Peyer's patch (tissue), 4 donors: Measurements from ENCODE around the gene MAPT.

ENCODE experiments used
- POLR2A ChIP-seq, 2 donors: fragments of 450-650 bp; IDR thresholded peaks; one replicate each; pipeline ENCODE4 v1.5.1; 2017; ENCODE audit warnings: antibody characterized with exemption in 2 of 2, mild to moderate bottlenecking in 2 of 2, moderate library complexity in 2 of 2
- TF ChIP-seq, protein P1 (sequence below), 6 experiments: fragments of 450-650 bp in 4 of 6; fragments of 200-600 bp in 2 of 6; sonication (generic) in 1 of 6; IDR thresholded peaks; one replicate each; pipeline ENCODE4 v1.5.1; 2017 to 2019; ENCODE audit warnings: antibody characterized with exemption in 6 of 6, mild to moderate bottlenecking in 3 of 6, moderate library complexity in 1 of 6

DNA sequence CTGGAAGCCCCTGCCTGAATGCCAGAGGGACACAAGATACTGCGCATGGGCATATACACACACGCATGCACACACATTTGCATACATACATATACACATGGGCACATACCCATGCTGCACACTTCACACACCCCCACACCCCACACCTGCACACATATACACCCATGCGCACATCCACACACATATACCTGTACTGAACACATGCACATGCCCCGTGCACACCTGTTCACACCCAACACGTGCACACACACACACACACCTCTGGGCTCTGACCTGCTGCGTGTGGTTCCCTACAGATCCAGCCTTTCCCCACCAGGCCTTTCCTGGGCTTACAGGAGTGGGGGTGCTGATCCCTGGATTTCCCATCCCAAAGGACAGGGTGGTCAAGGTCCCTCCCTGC, 43.3 kb upstream of the MAPT start:
- TF ChIP-seq, protein P1, sequence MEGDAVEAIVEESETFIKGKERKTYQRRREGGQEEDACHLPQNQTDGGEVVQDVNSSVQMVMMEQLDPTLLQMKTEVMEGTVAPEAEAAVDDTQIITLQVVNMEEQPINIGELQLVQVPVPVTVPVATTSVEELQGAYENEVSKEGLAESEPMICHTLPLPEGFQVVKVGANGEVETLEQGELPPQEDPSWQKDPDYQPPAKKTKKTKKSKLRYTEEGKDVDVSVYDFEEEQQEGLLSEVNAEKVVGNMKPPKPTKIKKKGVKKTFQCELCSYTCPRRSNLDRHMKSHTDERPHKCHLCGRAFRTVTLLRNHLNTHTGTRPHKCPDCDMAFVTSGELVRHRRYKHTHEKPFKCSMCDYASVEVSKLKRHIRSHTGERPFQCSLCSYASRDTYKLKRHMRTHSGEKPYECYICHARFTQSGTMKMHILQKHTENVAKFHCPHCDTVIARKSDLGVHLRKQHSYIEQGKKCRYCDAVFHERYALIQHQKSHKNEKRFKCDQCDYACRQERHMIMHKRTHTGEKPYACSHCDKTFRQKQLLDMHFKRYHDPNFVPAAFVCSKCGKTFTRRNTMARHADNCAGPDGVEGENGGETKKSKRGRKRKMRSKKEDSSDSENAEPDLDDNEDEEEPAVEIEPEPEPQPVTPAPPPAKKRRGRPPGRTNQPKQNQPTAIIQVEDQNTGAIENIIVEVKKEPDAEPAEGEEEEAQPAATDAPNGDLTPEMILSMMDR (IDR thresholded peaks at IDR 0.05): no peak
- no peak for TF ChIP-seq POLR2A (IDR thresholded peaks at IDR 0.05)
